Loucy (cell line): Measurements from ENCODE around the gene SHISAL2A.

Experiments used
- CTCF ChIP-seq: fragments of 200-600 bp; sonication (generic); conservative IDR thresholded peaks from 2 replicates; pipeline ENCODE4 v1.5.1; 2014; ENCODE audit warnings: mild to moderate bottlenecking, antibody characterized with exemption, low read length
- EZH2phosphoT487 ChIP-seq: fragments of 200-600 bp; IDR thresholded peaks from 2 replicates; pipeline ENCODE4 v1.6.1; 2018; ENCODE audit warnings: antibody characterized with exemption, mild to moderate bottlenecking, moderate library complexity, borderline replicate concordance

GRCh38 chr1:52668711-52669110, 35.7 kb downstream of the SHISAL2A start:
- no peak for TF ChIP-seq CTCF
- no peak for TF ChIP-seq EZH2phosphoT487
